Measurements from ENCODE around the gene SYNGR4. TPM values are rescaled to one million over a fixed set of nuclear protein-coding genes. Genes with fewer than 3 reads are reported as not detected.

SYNGR4 gene
- total and polyA plus RNA-seq, 8 donors: 0.19 to 16.4 (median 0.61) TPM; not detected in 2

DNA sequence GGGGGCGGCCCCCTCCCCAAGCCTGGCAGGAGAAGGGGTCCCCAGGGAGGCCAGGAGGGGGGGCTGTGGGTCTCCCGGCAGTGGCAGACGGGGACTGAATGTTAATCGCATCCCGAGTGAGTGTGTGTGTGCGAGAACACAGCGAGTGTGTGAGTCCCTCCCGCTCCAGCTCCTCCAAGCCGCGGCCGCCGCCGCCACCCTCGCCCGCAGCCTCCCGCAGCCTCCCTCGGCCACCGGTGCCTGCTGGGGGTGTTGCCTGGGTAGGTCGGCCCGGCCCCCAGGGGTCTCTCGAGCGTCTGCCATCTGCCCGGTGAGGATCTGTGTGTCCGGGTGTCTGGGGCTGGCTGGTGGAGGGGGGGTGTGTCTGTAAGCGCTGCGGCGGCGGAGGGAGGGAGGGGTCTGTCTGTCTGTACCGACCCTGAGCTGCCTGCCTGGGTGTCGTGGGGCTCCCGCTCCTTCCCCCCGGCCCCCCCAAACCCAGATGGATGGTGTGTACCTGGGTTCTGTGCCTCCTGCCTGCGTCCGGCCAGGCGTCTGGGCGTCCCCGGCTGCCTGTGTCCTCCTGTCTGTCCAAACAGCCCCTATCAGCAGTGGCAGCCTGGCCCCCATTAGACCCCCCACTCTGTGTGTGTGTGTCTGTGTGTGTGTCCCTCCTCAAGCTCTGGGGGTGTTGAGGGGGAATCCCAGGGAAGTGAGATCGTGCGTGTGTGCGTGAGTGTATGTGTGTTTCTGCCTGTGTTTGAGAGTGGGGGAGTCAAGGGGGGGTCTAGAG is 29.6 kb downstream of the SYNGR4 start, which contains the start of gene GRIN2D:
GRIN2D (plus strand) TSS at position 110 of the 772 bp plus-strand sequence. CDS start 4,725 bp downstream, outside the sequence.
- Histone ChIP-seq H3K4me1 (no peaks in the 10 kb centered on the region), H3K27me3 (peaks cover 0 to 8% (median 2%) of the 10 kb centered on the region in 4 donors), H3K36me3 (peaks cover 0 to 6% (median 0%) of the 10 kb centered on the region in 3 donors), H3K4me3 (no peak within 1 kb of the TSS), H3K27ac (no peak within 1 kb of the TSS), H3K9me3 (no peaks in the 10 kb centered on the region)
- no peak for FAIRE-seq
- no peak for ATAC-seq
- no peak for TF ChIP-seq CTCF (IDR thresholded peaks at IDR 0.05)
- DNase-seq: peak in 3 of 6 donors; percentile 45 to 75 (median 71)
- intact Hi-C loops (cut with DNase I): no loop called here
- 3 to 4% methylated on average over 33 to 40 of the region's 40 CpGs for WGBS, 2 donors

DNA sequence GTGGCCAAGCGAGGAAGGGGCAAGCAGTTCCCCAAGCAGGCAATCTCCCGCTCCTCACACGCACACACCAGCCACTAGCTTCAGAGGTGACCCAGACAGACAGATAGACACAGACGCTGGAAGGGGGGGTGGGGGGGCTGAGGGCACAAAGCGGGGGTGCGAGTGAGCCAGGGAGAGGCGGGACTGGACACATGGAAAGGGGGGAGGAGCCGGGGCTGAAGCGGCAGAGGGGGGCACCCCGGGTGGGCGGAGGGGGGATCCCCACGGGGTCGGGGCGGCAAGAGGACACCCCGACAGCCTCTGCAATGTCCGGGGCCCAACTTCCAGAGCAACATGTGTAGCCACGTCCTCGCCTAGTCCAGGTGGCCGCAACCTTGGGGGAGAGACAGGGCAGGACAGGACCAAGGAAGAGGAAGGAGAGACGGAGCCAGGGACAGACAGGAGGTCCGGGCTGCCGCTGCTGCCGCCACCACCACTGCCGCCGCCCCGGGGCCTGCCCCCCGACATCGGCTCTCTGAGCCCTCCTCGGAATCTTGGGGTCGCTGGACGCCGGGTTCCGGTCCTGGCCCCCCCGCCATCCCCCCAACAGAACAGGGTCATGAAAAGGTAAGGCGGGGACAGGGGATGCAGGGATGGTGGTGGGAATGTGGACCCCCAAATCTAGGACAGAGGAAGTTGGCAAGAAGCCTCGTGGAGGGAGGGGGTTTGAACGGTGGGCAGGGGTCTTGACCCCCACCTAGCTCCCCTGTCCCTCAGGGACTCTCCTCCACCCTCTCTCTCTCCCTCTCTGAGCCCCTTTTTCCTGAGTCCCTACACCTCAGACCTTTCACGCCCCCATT is 30.4 kb downstream of the SYNGR4 start:
- Histone ChIP-seq H3K4me1 (no peaks in the 10 kb centered on the region), H3K27ac (no peak overlapping the region), H3K27me3 (peaks cover 0 to 8% (median 2%) of the 10 kb centered on the region in 4 donors), H3K36me3 (no peaks in the 10 kb centered on the region), H3K4me3 (no peak overlapping the region), H3K9me3 (no peaks in the 10 kb centered on the region)
- intact Hi-C loops (cut with DNase I): no loop called here
- 5 to 6% methylated on average over 34 to 38 of the region's 38 CpGs for WGBS, 2 donors
- FAIRE-seq: no peak
- no peak for ATAC-seq
- DNase-seq: peak in 2 of 6 donors; percentile 7 to 39
- TF ChIP-seq CTCF (IDR thresholded peaks at IDR 0.05): no peak

DNA sequence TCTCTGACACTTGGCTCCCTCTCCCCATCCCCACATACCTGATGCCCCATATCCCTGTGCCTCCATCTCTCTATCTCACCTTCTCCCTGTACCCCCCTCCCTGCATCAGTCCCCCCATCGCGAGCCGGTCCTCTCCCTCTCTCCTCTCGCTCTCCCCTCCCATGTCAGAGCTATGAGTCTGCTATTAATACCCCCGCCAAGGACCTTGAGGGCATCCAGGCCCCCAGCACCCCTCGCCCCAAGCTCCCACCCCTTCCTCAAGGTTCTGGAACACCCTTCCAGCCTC is 30.9 kb downstream of the SYNGR4 start:
- no peak overlapping the region for H3K4me3 ChIP-seq
- H3K9me3 ChIP-seq: no peaks in the 10 kb centered on the region
- TF ChIP-seq CTCF (IDR thresholded peaks at IDR 0.05): no peak
- H3K36me3 ChIP-seq: no peaks in the 10 kb centered on the region
- no peak overlapping the region for H3K27ac ChIP-seq
- H3K4me1 ChIP-seq: no peaks in the 10 kb centered on the region
- intact Hi-C loops (cut with DNase I): no loop called here
- H3K27me3 ChIP-seq: peaks cover 0 to 8% (median 2%) of the 10 kb centered on the region in 4 donors
- DNase-seq (no peak), ATAC-seq (no peak), FAIRE-seq (no peak)
- WGBS, 2 donors: 9 to 13% methylated on average over 6 of the region's 6 CpGs

GRCh38 chr19:48395499-48395898 is 31.3 kb downstream of the SYNGR4 start:
- FAIRE-seq (no peak), ATAC-seq (no peak), DNase-seq (no peak)
- no peaks in the 10 kb centered on the region for H3K4me1 ChIP-seq
- H3K4me3 ChIP-seq: no peak overlapping the region
- no peak for TF ChIP-seq CTCF (IDR thresholded peaks at IDR 0.05)
- peaks cover 0 to 8% (median 2%) of the 10 kb centered on the region in 4 donors for H3K27me3 ChIP-seq
- no peak overlapping the region for H3K27ac ChIP-seq
- H3K36me3 ChIP-seq: no peaks in the 10 kb centered on the region
- WGBS, 2 donors: 31 to 34% methylated on average over 9 of the region's 9 CpGs
- intact Hi-C loops (cut with DNase I): no loop called here
- no peaks in the 10 kb centered on the region for H3K9me3 ChIP-seq

All from pancreas (tissue), 10 donors.